Sigmoid colon (tissue), 7 donors: ENCODE data around the gene GGACT. TPM values are rescaled to one million over a fixed set of nuclear protein-coding genes. Genes with fewer than 3 reads are reported as not detected.

Experiments
- DNase-seq: peaks from one replicate; pipeline ENCODE4 v3.0.0-alpha.2; 2019
- H3K27ac ChIP-seq, 4 donors: fragments of 200-600 bp; sonication (generic); one replicate each; pipeline ENCODE4 v1.5.1; 2016 to 2019; ENCODE audit warnings: mild to moderate bottlenecking in 1 of 4
- H3K27me3 ChIP-seq, 3 donors: fragments of 200-600 bp; sonication (generic); one replicate each; pipeline ENCODE4 v1.5.1; 2019; ENCODE audit warnings: mild to moderate bottlenecking in 1 of 3
- H3K36me3 ChIP-seq, 4 donors: fragments of 200-600 bp; sonication (generic); one replicate each; pipeline ENCODE4 v1.5.1; 2016 to 2019
- H3K4me1 ChIP-seq, 4 donors: fragments of 200-600 bp; sonication (generic); one replicate each; pipeline ENCODE4 v1.5.1; 2017 to 2019
- H3K4me3 ChIP-seq, 4 donors: fragments of 200-600 bp; sonication (generic); one replicate each; pipeline ENCODE4 v1.5.1; 2017 to 2019; ENCODE audit warnings: mild to moderate bottlenecking in 2 of 4, moderate library complexity in 1 of 4
- H3K9me3 ChIP-seq, 4 donors: fragments of 200-600 bp in 3 of 4; sonication (generic) in 3 of 4; one replicate each; pipeline versions ENCODE4 v1.5.1 to v1.6.1; 2013 to 2019
- EP300 ChIP-seq, 4 donors: sonication (generic); formaldehyde crosslinking; IDR thresholded peaks; one replicate each; pipeline ENCODE4 v1.6.1; 2017; ENCODE audit warnings: antibody characterized with exemption in 4 of 4
- POLR2A ChIP-seq, 2 donors: fragments of 450-650 bp; IDR thresholded peaks; one replicate each; pipeline ENCODE4 v1.6.1; 2016; ENCODE audit warnings: antibody characterized with exemption in 2 of 2, mild to moderate bottlenecking in 2 of 2, moderate library complexity in 2 of 2
- POLR2AphosphoS5 ChIP-seq, 4 donors: sonication (generic); formaldehyde crosslinking; IDR thresholded peaks; one replicate each; pipeline ENCODE4 v1.6.1; 2017; ENCODE audit warnings: antibody characterized with exemption in 4 of 4
- WGBS, 2 donors: extraction: QIAGEN DNeasy Blood & Tissue Kit; methylation state at CpG; one replicate each; pipeline ENCODE4 v1.1.7; 2013; 5-methylcytosine and 5-hydroxymethylcytosine counted together
- intact Hi-C: fragments of 100-400 bp; cut with DNase I; formaldehyde crosslinking; loops from one replicate; pipeline ENCODE4 v1.15.1; 2023
- polyA plus RNA-seq, 3 donors: library from polyadenylated mRNA; stranded (reverse); fragments of 200-250 nt; gene quantifications; one replicate each; pipeline ENCODE4 v1.2.3, GENCODE V29; 2013
- total RNA-seq, 4 donors: library from RNA; depleted of rRNA; stranded (reverse); fragments of >200 nt; gene quantifications; one replicate each; pipeline ENCODE4 v1.1.0, GENCODE V29; 2016
- TF ChIP-seq, protein P1 (sequence below), 4 experiments: fragments of 450-650 bp in 3 of 4; fragments of 200-600 bp in 1 of 4; IDR thresholded peaks; one replicate each; pipeline ENCODE4 v1.5.1; 2016 to 2019; ENCODE audit warnings: antibody characterized with exemption in 4 of 4, mild to moderate bottlenecking in 3 of 4, moderate library complexity in 2 of 4
- donor health status: healthy with polysubstance abuse.
- donor health status: Bipolar disorder and iron deficiency.
- donor health status: healthy.

The GGACT gene
- total and polyA plus RNA-seq, 7 donors: 0.99 to 3.0 (median 2.2) TPM

DNA sequence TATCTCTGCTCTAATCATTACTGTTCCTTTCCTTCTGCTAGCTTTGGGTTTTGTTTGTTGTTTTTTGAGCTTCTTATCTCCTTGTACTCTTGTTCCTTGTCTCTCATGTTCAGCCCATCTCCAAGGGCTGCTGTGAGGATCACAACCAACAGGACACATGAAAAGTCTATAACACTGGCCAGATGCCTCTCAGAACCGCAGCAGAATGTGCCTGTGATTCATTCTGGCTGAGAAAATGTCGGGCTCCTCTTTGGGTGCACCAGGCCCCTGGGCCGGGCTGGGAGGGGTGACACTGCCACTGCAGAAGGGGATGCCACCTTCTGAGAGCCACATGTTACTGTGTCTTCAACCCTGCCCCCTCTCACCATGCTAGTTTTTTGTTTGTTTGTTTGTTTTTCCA is 48.0 kb downstream of the GGACT start:
- 87% methylated on average over 3 of the region's 3 CpGs for WGBS, 2 donors
- peaks cover 0 to 9% (median 0%) of the 10 kb centered on the region in 4 donors for H3K4me1 ChIP-seq
- TF ChIP-seq EP300 (IDR thresholded peaks at IDR 0.05) (no peak), POLR2AphosphoS5 (IDR thresholded peaks at IDR 0.05) (no peak), POLR2A (IDR thresholded peaks at IDR 0.05) (no peak)
- TF ChIP-seq, protein P1, sequence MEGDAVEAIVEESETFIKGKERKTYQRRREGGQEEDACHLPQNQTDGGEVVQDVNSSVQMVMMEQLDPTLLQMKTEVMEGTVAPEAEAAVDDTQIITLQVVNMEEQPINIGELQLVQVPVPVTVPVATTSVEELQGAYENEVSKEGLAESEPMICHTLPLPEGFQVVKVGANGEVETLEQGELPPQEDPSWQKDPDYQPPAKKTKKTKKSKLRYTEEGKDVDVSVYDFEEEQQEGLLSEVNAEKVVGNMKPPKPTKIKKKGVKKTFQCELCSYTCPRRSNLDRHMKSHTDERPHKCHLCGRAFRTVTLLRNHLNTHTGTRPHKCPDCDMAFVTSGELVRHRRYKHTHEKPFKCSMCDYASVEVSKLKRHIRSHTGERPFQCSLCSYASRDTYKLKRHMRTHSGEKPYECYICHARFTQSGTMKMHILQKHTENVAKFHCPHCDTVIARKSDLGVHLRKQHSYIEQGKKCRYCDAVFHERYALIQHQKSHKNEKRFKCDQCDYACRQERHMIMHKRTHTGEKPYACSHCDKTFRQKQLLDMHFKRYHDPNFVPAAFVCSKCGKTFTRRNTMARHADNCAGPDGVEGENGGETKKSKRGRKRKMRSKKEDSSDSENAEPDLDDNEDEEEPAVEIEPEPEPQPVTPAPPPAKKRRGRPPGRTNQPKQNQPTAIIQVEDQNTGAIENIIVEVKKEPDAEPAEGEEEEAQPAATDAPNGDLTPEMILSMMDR (IDR thresholded peaks at IDR 0.05): no peak

DNA sequence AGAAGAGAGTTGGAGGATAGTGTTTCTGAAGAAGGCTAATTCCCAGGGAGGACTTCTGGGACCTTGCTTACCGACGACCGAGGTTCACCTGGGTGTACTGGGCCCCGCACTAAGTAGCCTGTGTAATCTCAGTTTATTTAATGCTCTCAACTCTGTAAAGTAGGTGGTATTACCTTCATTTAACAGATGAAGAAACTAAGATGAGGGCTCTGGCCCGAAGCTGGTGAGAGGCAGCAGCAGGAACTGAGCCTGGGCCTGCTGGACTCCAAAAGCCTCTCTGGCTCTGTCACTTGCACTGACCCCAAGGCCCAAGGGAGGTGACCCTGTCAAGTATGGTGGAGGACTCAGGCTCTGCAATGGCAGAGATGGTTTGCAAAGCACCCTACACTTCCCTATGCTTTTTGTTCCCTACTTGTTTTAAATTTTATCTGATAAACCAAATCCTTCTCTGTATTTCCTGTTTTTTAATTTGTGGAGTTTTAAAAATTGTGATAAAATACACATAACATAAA is 50.6 kb downstream of the GGACT start:
- intact Hi-C loops: no loop called here
- Histone ChIP-seq H3K4me3 (no peak overlapping the region), H3K27ac (no peak overlapping the region), H3K4me1 (no peaks in the 10 kb centered on the region), H3K27me3 (no peaks in the 10 kb centered on the region), H3K36me3 (no peaks in the 10 kb centered on the region), H3K9me3 (no peaks in the 10 kb centered on the region)
- WGBS, 2 donors: 96 to 97% methylated on average over 5 of the region's 5 CpGs
- TF ChIP-seq POLR2AphosphoS5 (IDR thresholded peaks at IDR 0.05) (no peak), EP300 (IDR thresholded peaks at IDR 0.05) (no peak), POLR2A (IDR thresholded peaks at IDR 0.05) (no peak)
- TF ChIP-seq, protein P1 (IDR thresholded peaks at IDR 0.05): no peak
- no peak for DNase-seq

More for the DNA sequence above, 48.0 kb downstream of the GGACT start:
- no peak overlapping the region for H3K4me3 ChIP-seq
- intact Hi-C loops: no loop called here
- H3K27me3 ChIP-seq: no peaks in the 10 kb centered on the region
- H3K9me3 ChIP-seq: no peaks in the 10 kb centered on the region
- H3K36me3 ChIP-seq: no peaks in the 10 kb centered on the region
- H3K27ac ChIP-seq: no peak overlapping the region
- DNase-seq: peak; percentile 52

DNA sequence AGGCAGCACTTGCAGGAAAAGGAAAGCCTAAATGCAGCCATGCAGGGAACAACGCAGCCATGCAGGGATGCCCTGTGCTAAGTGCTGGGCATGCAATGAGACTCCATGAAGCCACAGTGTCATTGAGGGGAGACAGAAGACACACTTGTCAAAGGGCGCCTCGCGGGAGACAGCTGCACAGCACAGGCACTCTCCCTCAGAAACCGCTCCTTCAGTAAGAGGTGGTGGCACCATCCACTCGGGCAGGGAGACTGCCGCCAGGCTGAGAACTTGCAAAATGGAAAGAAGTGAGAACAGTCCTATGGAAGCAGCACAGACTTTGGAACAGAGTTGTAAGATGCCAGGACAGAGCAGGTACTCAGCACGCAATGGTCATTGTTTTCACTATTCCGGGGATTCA is 51.1 kb downstream of the GGACT start:
- intact Hi-C loops: no loop called here
- no peaks in the 10 kb centered on the region for H3K4me1 ChIP-seq
- no peak overlapping the region for H3K4me3 ChIP-seq
- 96% methylated on average over 9 of the region's 9 CpGs for WGBS, 2 donors
- no peaks in the 10 kb centered on the region for H3K9me3 ChIP-seq
- H3K36me3 ChIP-seq: peaks cover 0 to 3% (median 0%) of the 10 kb centered on the region in 4 donors
- H3K27me3 ChIP-seq: no peaks in the 10 kb centered on the region
- no peak for DNase-seq
- TF ChIP-seq EP300 (IDR thresholded peaks at IDR 0.05): no peak
- TF ChIP-seq POLR2AphosphoS5 (IDR thresholded peaks at IDR 0.05): no peak
- TF ChIP-seq, protein P1 (IDR thresholded peaks at IDR 0.05): no peak
- no peak for TF ChIP-seq POLR2A (IDR thresholded peaks at IDR 0.05)
- no peak overlapping the region for H3K27ac ChIP-seq

DNA sequence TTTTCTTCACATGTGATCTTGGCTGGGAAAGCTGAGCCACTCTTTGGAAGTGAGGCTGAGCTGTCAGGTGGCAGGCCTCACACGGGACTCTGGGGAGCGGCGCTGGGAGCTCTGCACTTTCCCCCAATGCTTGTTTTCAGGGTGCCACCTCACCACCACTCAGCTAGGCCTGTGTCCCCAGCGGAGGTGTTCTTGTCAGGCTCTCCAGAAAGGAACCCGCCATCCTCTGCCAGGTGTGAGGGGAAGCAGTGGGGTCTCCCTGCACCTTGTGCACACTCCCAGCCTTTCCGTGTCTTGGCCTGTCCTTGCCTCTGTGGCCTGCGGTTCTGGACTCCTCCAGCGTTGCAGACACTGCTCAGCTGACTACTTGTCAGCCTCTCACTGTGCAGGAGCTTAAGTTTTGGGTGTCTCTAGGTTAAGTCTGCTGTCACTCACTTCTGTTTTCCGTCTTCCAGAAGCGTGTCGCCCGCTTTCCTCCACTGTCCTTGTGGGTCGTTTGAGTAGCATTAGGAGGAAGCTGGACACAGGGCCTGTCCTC is 51.9 kb downstream of the GGACT start:
- peak; percentile 49 for DNase-seq
- peaks cover 0 to 11% (median 0%) of the 10 kb centered on the region in 4 donors for H3K36me3 ChIP-seq
- TF ChIP-seq EP300 (IDR thresholded peaks at IDR 0.05) (no peak), POLR2AphosphoS5 (IDR thresholded peaks at IDR 0.05) (no peak), POLR2A (IDR thresholded peaks at IDR 0.05) (no peak)
- TF ChIP-seq, protein P1 (IDR thresholded peaks at IDR 0.05): no peak
- H3K4me1 ChIP-seq: no peaks in the 10 kb centered on the region
- intact Hi-C loops: no loop called here
- H3K27ac ChIP-seq: no peak overlapping the region
- H3K9me3 ChIP-seq: no peaks in the 10 kb centered on the region
- no peak overlapping the region for H3K4me3 ChIP-seq
- H3K27me3 ChIP-seq: no peaks in the 10 kb centered on the region
- WGBS, 2 donors: 93 to 94% methylated on average over 13 of the region's 13 CpGs
